ENCODE data around the gene DCP1A.

DNA sequence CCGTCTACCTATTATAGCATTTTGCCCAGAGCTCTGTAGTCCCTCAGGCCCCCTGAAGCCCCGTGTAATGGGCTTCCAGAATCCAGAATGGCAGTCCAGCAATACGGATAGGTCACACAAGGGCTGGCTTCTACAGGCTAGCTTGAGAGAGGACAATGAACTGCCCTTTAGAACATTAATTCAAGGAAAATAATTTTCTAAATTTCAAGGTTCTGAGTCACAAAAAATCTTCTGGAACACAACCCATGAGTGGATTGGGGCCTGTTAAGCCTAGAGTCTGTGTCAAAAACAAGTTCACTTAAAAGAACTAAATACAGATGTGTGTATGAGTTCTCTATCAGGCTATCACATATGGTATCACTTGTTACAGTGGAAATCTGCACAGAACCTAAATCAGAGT is 28.8 kb downstream of the DCP1A start:
- TF ChIP-seq TAF1 (IDR thresholded peaks at IDR 0.05; ENCODE audit: borderline replicate concordance, low read depth, low read length) (no peak), POLR2A (IDR thresholded peaks at IDR 0.05; ENCODE audit: low read depth, low read length) (no peak)
